Activated naive CD4-positive, alpha-beta T cell (primary cell): Measurements from ENCODE around the gene NFATC2.

Experiments
- DNase-seq, 4 experiments: peaks; one replicate each; lab custom pipeline; 2025; lab: John Stamatoyannopoulos, UW

The NFATC2 gene

GRCh38 chr20:51429696-51430095, 112.8 kb downstream of the NFATC2 start:
- no peak for DNase-seq

GRCh38 chr20:51429144-51429482, 113.4 kb downstream of the NFATC2 start:
- no peak for DNase-seq

GRCh38 chr20:51428401-51429143, 113.9 kb downstream of the NFATC2 start:
- DNase-seq = no peak

- DNase-seq = no peak
These were observed 114.7 kb downstream of the NFATC2 start for GRCh38 chr20:51427651-51428291.

GRCh38 chr20:51426718-51427650, 115.5 kb downstream of the NFATC2 start:
- no peak for DNase-seq

DNA sequence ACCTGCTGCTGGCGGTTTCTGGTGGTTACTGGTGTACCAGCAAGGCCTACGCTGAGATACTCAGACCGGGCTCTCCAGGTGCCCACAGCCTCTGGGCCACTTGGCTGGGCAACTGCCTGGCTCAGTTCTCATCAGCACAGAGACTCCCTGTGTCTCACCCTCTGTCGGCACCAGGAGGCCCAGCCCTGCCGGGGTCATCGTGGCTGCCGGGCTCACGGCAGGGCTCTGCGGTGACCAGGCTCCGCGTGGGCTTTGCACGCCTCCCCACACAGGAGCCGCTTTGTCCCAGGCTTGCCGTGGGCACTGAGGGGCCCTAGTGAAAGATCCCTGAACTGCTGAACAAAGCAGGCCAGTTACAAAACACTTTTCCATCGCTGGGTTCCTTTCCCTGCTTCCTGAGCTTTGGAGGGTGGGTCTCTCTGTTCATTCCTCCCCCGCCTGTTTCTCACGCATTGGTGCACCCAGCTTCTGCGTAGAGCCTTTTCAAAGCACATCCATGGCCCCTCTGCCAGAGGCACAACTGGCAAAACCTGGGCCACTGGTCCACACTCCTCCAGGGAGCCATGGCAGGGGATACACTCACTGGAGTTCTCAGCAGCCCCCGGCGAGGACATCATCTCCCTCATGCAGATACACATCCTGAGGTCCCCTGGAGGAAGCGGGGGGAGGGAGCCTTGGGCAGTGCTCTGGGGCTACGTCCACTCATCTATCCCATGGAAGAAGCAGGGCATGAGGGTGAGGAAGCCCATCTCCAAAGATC, 117.0 kb downstream of the NFATC2 start:
- DNase-seq = no peak

GRCh38 chr20:51424270-51425117, 118.0 kb downstream of the NFATC2 start:
- no peak for DNase-seq

- no peak for DNase-seq
These were observed 118.7 kb downstream of the NFATC2 start for GRCh38 chr20:51423810-51424209.

- DNase-seq = no peak
These were observed 119.2 kb downstream of the NFATC2 start for GRCh38 chr20:51423290-51423667.

DNA sequence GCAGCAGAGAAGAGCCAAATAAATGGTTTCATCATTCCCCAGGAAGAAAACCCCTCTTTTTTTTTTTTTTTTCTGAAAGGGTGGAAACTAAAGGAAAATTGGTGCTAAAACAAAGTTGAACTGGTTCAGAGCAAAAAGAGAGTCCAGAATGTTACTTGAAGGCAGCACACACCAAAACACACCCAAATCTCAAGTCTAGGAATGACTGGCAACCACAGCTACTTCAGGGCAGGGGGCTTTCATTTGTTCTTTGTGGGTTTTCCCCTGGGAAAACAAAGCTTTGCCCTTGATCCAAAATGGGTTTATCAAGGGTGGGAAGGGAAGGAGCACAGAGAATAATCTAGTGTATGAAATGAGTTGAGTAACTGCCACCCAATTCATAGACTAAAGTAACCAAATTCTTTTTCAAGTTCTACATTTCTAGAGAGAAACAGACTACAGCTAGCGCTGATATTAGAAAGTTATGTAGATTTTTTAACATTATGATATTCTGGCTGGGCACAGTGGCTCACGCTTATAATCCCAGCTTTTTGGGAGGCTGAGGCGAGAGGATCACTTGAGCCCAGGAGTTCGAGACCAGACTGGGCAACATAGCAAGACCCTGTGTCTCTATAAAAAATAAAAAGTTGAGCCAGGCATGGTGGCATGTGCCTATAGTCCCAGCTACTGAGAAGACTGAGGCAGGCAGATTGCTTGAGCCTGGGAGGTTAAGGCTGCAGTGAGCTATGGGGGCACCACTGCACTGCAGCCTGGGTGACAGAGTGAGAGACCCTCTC, 119.8 kb downstream of the NFATC2 start:
- DNase-seq = no peak

DNA sequence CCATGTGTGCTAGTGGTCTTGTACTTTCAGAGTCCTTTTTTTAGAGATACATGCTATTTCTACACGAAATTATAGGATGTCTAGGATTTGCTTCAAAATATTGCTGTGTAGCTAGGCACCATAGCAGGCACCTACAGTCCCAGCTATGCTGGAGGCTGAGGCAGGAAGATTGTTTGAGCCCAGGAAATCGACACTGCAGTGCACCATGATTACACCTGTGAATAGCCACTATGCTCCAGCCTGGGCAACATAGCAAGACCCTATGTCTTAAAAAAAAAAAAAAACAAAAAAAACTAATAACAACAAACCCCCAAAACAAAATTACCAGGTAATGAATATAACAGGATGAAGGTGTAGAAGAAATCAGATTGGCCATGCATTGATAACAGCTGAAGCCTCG, 121.7 kb downstream of the NFATC2 start:
- no peak for DNase-seq

- DNase-seq = no peak
These were observed 122.4 kb downstream of the NFATC2 start for GRCh38 chr20:51420111-51420510.

DNA sequence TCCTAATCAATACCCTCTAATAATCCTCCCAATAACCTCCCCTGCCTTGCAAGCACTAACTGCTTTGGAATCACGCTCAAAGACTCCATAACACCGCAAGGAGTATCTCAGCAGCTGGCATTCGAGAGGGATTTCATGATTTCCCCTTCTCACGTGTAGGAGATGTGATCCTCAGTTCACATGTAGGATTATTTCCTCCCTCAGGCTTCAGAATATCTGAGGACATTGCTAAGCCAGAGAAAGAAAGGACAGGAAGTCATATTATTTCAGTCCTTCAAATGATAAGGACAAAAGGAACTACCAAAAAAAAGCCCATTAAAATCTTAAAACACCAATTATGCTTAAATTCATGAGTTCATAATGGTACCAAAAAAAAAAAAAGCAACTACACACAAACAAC, 122.9 kb downstream of the NFATC2 start:
- no peak for DNase-seq

DNA sequence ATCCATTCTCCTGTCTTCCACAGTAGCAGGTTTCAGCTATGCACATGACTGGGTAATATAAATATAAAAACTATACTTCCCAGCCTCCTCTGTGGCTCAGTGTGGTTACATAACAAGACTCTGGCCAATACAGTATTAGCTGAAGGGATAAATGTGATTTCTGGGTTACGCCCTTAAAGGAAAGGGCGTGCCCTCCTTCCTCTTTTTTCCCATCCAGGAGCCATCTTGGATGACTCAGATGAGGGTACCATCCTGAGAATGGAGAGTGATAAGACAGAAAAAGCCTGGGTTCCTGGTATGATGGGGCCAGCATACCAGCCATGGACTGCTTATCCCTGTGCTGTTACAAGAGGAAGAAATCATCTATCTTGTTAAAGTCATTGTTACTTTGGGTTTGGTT, 123.3 kb downstream of the NFATC2 start:
- DNase-seq = no peak

- DNase-seq = no peak
These were observed 124.4 kb downstream of the NFATC2 start for GRCh38 chr20:51418137-51418529.

- DNase-seq = no peak
These were observed 125.0 kb downstream of the NFATC2 start for GRCh38 chr20:51417250-51418136.

GRCh38 chr20:51416532-51417249, 125.8 kb downstream of the NFATC2 start:
- no peak for DNase-seq

GRCh38 chr20:51413857-51414256, 128.7 kb downstream of the NFATC2 start:
- no peak for DNase-seq
